Progenitor cell of endocrine pancreas (in vitro differentiated cells): ENCODE results near the gene SLC16A2. TPM values are rescaled to one million over a fixed set of nuclear protein-coding genes. Genes with fewer than 3 reads are reported as not detected.

Experiments
- DNase-seq: peaks from one replicate; pipeline ENCODE4 v3.0.0; 2021; ENCODE audit warnings: low spot score; ENCODE audit not compliant: unreplicated experiment
- H3K27ac Mint-ChIP-seq: 2 replicates; pipeline ENCODE4 v1.8.0; 2021; ENCODE audit warnings: mild to moderate bottlenecking, moderate library complexity, mixed read lengths
- H3K27me3 Mint-ChIP-seq: 2 replicates; pipeline ENCODE4 v1.8.0; 2021; ENCODE audit warnings: mixed read lengths
- H3K36me3 Mint-ChIP-seq: 2 replicates; pipeline ENCODE4 v1.8.0; 2022; ENCODE audit warnings: mixed read lengths; ENCODE audit not compliant: insufficient read depth
- H3K4me1 Mint-ChIP-seq: 2 replicates; pipeline ENCODE4 v1.8.0; 2021; ENCODE audit warnings: low read depth, mixed read lengths
- H3K4me3 Mint-ChIP-seq: 2 replicates; pipeline ENCODE4 v1.8.0; 2021; ENCODE audit warnings: low read depth, mild to moderate bottlenecking, moderate library complexity, mixed read lengths
- H3K9me3 Mint-ChIP-seq: 2 replicates; pipeline ENCODE4 v1.8.0; 2021; ENCODE audit warnings: low read depth, mixed read lengths
- CTCF ChIP-seq: fragments of 200-600 bp; sonication (generic); IDR thresholded peaks from one replicate; pipeline ENCODE4 v1.5.0; 2021; ENCODE audit warnings: antibody characterized with exemption, mild to moderate bottlenecking; ENCODE audit not compliant: unreplicated experiment
- total RNA-seq: library from RNA; stranded (reverse); gene quantifications from 2 replicates; pipeline ENCODE4 v1.2.1, GENCODE V29; 2021

The SLC16A2 gene
- total RNA-seq, 1 donor from 2014 or later, result 9.0 TPM

DNA sequence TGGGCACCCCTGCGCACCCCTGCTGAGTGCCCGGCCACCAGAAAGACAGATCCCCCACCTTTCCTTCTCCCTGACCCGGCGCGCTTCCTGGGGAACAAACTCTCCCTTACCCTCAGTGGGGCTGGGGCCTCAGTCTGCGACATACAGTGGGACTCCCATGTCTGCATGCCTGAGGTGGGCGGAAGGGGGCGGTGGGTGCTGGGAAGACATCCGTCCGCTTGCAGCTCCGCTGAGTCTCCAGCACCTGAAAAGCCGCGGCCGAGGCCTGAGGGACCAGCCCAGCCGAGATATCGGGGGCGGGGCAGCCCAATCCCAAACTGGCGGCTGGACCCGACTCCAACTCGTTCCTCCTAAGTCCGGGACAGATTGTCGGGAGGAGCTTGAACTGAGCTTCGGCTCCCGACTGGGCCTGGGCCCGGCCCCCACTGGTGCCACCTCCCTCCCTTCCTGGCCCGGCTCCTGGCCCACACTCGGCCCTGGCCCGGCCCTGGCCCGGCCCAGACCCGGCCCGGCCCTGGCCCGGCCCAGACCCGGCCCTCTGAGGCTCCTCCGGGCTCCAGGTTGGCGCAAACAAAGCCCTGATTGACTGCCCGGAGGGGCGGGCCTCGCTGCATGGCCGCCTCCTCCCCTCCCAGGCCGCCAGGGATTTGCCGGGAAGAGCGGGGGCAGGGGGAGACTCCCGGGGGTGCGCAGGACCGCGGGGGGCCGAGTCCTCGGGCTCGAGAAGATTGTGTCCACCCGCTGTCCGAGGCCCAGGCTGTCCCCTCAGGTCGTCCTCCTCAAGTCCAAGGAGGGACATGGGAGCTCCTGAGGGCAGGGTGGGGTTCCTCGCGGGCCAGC is 877 bp upstream of the SLC16A2 start:
- Mint-ChIP-seq H3K36me3 (no peaks in the 10 kb centered on the region), H3K27ac (peak overlapping the region; percentile 96), H3K4me1 (peaks cover 6% of the 10 kb centered on the region), H3K4me3 (peak overlapping the region; percentile 86), H3K9me3 (peaks cover 4% of the 10 kb centered on the region), H3K27me3 (no peaks in the 10 kb centered on the region)
- DNase-seq, result peak; percentile 48
- TF ChIP-seq CTCF, result no peak

DNA sequence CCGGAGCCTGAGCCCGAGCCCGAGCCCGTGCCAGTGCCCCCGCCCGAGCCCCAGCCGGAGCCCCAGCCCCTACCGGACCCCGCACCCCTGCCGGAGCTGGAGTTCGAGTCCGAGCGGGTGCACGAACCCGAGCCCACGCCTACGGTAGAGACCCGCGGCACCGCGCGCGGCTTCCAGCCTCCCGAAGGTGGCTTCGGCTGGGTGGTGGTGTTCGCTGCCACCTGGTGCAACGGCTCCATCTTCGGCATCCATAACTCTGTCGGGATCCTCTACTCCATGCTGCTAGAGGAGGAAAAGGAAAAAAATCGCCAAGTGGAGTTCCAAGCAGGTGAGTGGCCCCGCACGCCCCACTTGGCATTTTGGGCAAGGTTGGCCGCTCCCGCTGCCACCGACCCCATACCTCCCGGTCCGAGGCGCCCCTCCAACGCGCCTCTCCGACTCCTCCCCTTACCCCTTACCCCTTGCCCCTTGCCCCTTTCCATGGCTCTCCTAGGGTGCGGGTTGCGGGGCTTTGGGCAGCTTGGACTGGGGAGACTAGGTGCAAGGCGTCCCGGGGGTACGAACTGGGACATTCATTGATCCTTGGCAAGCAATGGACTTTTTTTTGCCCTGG is 553 bp downstream of the SLC16A2 start:
- H3K4me3 Mint-ChIP-seq, result peak overlapping the region; percentile 70
- H3K27ac Mint-ChIP-seq, result peak overlapping the region; percentile 80
- H3K27me3 Mint-ChIP-seq, result no peaks in the 10 kb centered on the region
- no peak for DNase-seq
- H3K4me1 Mint-ChIP-seq, result peaks cover 6% of the 10 kb centered on the region
- peaks cover 4% of the 10 kb centered on the region for H3K9me3 Mint-ChIP-seq
- TF ChIP-seq CTCF, result no peak
- H3K36me3 Mint-ChIP-seq, result no peaks in the 10 kb centered on the region

- Mint-ChIP-seq H3K27ac (peak overlapping the region; percentile 80), H3K36me3 (no peaks in the 10 kb centered on the region), H3K9me3 (peaks cover 4% of the 10 kb centered on the region), H3K4me3 (peak overlapping the region; percentile 70), H3K27me3 (no peaks in the 10 kb centered on the region), H3K4me1 (peaks cover 6% of the 10 kb centered on the region)
- peak; percentile 23 for DNase-seq
- TF ChIP-seq CTCF, result peak; percentile 32
These were observed 1.4 kb downstream of the SLC16A2 start for GRCh38 chrX:74422576-74423288.

DNA sequence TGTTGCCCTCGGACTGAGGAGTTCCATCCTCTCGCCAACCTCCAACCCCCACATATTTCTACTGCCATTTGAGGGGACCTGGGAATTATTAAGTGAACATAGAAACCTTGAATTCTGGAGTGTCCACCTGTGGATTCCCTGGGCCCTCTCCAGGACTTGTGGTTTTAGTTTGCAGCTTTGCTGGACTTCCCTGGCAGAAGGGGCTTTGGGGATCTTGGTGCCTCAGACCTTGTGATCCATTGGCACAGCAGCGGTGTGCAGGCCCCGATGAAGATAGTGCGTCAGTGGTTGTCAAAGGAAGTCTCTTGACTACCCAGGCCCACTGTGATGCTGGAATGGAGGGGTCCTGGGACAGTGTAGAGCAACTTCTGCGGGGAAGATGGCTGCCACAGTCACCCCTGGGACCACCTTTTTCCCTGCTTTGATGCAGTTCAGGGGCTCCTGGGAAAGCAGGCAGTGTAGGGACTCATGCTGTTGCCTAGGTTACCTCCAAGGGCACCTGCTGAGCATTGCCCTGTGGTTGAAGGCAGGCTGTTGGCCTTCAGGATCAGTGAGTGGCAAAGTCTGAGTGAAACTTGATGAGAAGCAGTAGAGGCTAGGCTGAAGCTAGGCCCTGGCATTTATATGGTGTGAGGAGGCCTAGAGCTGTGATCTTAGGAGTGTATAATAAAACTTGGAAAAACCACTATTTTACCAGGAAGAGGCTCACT is 2.2 kb downstream of the SLC16A2 start:
- Mint-ChIP-seq H3K27me3 (no peaks in the 10 kb centered on the region), H3K9me3 (peaks cover 4% of the 10 kb centered on the region), H3K4me3 (peak overlapping the region; percentile 70), H3K36me3 (no peaks in the 10 kb centered on the region), H3K4me1 (peaks cover 6% of the 10 kb centered on the region), H3K27ac (no peak overlapping the region)
- no peak for DNase-seq
- no peak for TF ChIP-seq CTCF

DNA sequence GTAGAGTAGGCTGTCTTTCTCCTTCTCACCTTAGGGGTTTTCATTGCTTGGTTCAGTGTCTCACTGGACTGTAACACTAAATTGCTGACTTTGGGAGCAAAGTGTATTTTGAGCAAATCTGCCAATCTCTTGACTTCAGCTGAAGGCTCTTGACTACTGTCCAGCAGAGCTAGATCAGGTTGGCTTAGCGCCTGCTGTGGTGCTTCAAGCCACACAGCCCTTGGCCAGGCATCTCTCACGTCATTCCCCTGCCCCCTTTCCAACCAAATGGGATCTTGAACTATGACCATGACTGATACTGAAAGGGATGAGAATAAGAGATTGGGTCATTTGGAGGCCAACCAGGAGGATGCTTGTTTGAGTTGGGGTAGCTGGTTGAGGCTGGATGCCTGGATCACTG is 4.8 kb downstream of the SLC16A2 start:
- no peaks in the 10 kb centered on the region for H3K36me3 Mint-ChIP-seq
- no peaks in the 10 kb centered on the region for H3K27me3 Mint-ChIP-seq
- no peak for DNase-seq
- peaks cover 4% of the 10 kb centered on the region for H3K9me3 Mint-ChIP-seq
- H3K4me1 Mint-ChIP-seq, result peaks cover 2% of the 10 kb centered on the region
- no peak overlapping the region for H3K27ac Mint-ChIP-seq
- no peak overlapping the region for H3K4me3 Mint-ChIP-seq
- no peak for TF ChIP-seq CTCF
